22Rv1 (cell line): ENCODE results near the gene EPHA5.

Experiments used
- H3K27ac ChIP-seq: fragments of 450-650 bp; 2 replicates; pipeline ENCODE4 v1.5.1; 2017
- ZFX ChIP-seq: fragments of 450-650 bp; IDR thresholded peaks from 2 replicates; pipeline ENCODE4 v1.6.1; 2017; ENCODE audit warnings: antibody characterized with exemption, borderline replicate concordance
- TF ChIP-seq, protein P1 (sequence below): fragments of 450-650 bp; IDR thresholded peaks from 2 replicates; pipeline ENCODE4 v1.5.1; 2017; ENCODE audit warnings: mild to moderate bottlenecking

The EPHA5 gene

DNA sequence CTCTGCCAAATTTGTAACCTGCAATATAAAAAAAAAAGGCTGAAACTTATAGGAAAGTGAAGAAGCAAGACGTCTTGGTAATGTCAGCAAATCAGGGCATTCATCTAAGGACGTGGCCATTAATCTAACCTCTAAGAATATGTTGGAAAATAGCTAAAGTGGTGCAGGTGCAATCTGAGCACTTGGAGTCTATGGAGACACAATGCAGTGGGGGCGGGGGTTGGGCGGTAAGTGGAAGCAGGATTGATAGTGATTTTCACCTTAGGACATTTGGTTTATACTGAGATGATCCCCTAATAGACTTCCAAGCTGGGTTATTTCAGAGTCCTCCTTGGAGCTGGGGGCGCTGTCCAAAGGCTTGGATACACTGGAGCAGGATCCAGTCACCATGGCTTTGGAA, 283.4 kb downstream of the EPHA5 start:
- TF ChIP-seq, protein P1, sequence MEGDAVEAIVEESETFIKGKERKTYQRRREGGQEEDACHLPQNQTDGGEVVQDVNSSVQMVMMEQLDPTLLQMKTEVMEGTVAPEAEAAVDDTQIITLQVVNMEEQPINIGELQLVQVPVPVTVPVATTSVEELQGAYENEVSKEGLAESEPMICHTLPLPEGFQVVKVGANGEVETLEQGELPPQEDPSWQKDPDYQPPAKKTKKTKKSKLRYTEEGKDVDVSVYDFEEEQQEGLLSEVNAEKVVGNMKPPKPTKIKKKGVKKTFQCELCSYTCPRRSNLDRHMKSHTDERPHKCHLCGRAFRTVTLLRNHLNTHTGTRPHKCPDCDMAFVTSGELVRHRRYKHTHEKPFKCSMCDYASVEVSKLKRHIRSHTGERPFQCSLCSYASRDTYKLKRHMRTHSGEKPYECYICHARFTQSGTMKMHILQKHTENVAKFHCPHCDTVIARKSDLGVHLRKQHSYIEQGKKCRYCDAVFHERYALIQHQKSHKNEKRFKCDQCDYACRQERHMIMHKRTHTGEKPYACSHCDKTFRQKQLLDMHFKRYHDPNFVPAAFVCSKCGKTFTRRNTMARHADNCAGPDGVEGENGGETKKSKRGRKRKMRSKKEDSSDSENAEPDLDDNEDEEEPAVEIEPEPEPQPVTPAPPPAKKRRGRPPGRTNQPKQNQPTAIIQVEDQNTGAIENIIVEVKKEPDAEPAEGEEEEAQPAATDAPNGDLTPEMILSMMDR = no peak
- H3K27ac ChIP-seq = no peak overlapping the region

DNA sequence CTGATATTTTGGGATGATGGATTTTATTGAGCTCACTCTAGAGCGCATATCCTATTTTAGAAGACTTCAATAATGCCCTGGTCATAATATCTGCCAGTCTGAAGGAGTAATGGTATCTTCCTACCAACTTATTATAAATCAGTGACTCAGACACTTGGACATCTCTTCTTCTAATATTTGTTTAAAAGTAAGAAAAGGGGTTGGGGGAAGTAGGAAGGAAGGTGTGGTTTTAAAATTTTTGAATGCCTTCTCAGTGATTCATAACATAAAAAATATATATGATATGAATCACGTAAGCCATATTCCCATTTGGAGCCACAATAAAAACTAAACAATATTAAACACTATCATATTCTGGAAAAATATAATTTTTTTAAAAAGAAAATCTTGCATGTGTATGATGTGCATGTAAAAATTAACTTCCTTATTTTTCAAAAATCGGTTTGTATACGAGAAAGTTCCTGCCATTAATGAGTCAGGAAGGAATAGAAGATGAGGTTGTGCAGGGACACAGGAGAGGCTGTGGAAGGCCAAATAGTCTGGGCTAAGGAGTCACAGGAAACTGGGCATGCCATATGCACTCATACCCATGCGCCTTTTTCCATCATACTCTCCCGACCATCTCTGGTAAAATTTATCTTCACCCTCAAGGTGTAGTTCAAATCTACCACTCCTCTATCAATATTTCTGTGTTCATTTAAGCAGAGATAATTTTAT, 286.5 kb downstream of the EPHA5 start:
- no peak for TF ChIP-seq ZFX
- TF ChIP-seq, protein P1 = no peak
- no peak overlapping the region for H3K27ac ChIP-seq

DNA sequence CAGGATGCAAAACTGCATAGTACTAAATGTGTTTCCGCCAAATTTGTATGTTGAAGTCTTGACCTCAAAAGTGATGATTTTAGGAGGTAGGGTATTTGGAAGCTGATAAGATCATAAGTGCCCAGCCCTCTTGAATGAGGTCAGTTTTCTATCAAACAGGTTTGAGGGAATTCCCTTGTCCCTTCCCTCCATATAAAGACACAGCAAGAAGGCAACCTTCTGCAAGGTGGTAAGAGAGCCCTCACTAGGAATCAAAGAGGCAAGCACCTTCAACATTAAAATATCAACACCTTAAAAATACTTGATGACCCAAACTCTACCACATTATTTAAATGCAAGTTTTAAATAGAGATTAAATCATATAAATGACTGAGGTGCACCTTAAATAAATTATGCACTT, 288.6 kb downstream of the EPHA5 start:
- H3K27ac ChIP-seq = no peak overlapping the region
- no peak for TF ChIP-seq ZFX

DNA sequence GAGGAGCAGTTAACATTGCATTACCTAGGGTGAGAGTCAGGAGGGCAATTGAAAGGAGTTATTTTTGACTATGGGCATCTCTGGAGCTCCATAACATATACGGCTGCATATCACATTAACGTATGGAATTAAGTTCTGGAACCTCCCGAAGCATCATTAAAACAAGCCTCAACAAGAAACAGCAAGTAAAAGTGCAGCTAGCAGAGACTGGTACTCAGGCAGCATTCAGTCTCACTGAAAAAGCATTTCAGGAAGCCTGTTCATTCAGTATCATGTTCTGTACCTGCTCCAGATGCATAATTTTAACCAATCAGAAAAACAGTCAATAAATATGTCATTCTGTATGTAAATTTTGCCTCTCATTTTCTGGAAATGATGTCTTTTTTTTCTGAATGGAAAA, 299.6 kb downstream of the EPHA5 start:
- TF ChIP-seq, protein P1 = no peak
- TF ChIP-seq ZFX = no peak
- H3K27ac ChIP-seq = no peak overlapping the region

DNA sequence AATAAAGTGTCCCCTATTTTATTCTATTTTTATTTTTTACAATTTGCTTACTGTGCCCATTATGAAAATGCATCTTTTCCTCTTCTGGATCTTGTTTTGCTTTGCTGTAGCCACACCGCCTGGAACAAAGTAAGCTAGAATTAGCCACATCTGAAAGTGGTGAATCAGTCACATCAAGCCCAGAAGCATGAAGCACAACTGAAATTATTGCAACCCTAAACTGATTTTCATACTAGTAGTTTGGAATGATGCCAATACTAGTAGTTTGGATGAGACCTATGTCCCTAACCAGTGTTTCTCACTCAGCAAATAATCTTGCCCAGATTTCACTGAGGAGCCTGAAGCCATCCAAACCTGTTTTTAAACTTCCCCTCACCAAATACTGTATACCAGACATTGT, 303.0 kb downstream of the EPHA5 start:
- TF ChIP-seq, protein P1 = no peak
- TF ChIP-seq ZFX = no peak
- no peak overlapping the region for H3K27ac ChIP-seq

DNA sequence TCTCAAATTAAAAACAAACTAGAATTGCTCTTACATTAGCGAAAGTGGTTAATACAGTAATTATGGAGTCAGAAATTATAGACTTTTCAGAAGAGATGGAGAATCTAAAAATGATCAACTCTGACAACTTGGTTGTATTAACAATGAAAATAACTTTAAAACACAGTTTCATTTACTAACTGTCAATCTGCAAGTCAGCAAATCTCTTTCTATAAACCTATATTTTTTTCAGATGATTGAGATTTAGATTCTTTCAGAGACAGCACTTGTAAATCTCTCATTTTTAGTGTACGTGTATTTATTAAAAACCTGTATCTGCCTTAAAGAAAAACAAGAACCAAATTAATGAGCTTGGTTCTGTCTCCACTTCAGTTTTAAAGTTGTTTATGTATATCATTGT, 311.4 kb downstream of the EPHA5 start:
- H3K27ac ChIP-seq = no peak overlapping the region
- TF ChIP-seq, protein P1 = no peak
- no peak for TF ChIP-seq ZFX

DNA sequence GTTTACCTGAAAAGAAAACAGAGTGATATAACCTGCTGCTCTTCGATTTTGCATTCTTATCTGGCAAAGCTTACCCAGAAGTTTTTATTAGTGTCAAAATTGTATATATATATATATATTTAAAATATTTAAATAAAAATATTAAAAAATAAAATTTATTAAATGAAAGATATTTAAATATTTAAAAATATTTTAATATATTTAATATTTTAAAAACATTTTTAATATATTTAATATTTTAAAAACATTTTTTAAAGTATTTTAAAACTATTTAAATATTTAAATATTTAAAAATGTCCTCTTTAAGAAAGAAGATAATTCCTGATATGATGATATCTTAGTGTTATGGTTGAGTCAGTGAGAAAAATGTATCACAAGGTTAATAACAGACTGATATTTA, 317.2 kb downstream of the EPHA5 start:
- TF ChIP-seq, protein P1 = no peak
- TF ChIP-seq ZFX = no peak
- H3K27ac ChIP-seq = no peak overlapping the region
